GM19035 (cell line): ENCODE data around the gene TRH.
"Not testable (repeated sequence)": the region's sequence is repeated elsewhere in the genome, so short reads cannot be mapped to it uniquely, and the experiment has no call there.

Experiments used
- ATAC-seq: cut with Tn5 transposase; IDR thresholded peaks from one replicate; pipeline ENCODE4 v1.9.1; 2021; ENCODE audit not compliant: unreplicated experiment

TRH gene

DNA sequence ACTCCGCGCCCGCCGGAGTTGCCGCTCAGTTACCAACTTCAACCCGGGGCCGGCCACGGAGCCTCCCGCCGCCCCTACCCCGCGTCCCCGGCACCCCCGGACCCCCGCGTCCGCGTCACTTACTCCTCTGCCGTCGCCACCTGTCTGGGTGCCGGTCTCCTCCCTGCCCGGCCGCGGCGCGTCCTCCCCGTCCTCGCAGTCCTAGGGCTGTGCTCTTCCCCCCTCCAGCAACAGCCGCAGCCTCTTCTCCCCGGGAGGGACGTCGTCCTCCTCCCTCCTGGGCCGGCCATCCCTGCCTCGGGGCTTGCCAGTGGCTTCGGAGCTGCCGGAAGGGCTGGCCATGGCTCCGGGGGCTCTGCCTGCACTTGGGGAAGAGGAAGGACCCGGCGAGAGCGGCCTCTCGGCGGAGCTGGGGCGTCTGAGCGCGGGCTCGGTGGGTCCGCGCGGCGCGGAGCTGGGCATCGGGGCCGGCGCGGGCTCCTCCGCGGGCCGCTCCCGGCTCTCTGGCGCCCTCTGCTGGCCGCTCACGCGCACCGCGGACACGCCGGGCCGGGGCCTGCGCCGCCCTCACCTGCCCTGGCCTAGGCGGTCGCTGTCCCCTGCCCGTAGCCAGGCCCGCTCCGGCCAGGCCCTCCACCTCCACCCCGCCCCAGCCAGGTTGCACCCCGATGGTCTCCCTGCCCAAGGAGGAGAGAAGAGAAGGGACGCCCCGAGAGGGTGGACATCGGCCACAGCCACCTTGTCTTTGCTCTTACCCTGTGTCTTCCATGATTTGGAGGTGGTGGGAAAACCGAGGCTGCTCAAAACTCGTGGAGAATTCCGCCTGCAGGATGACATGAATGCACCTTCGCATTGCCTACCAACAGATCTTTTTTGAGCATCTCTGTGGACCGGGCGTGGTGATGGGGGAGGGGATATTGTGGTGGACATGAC, 28.4 kb downstream of the TRH start:
- not testable (repeated sequence) for ATAC-seq

DNA sequence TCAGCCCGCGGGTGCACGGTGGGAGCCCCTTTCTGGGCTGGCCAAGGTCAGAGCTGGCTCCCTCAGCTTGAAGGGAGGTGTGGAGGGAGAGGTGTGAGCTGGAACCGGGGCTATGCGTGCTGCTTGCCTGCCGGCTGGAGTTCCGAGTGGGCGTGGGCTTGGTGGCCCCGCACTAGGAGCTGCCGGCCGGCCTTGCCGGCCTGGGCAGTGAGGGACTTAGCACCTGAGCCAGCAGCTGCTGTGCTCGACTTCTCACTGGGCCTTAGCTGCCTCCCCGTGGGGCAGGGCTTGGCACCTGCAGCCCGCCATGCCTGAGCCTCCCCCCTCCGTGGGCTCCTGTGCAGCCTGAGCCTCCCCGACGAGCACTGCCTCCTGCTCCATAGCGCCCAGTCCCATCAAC, 36.0 kb downstream of the TRH start:
- no peak for ATAC-seq

GRCh38 chr3:130012108-130012507, 37.6 kb downstream of the TRH start:
- ATAC-seq: not testable (repeated sequence)

GRCh38 chr3:130013246-130013645, 38.7 kb downstream of the TRH start:
- ATAC-seq: not testable (repeated sequence)

GRCh38 chr3:130014526-130014925, 40.0 kb downstream of the TRH start:
- ATAC-seq: no peak

DNA sequence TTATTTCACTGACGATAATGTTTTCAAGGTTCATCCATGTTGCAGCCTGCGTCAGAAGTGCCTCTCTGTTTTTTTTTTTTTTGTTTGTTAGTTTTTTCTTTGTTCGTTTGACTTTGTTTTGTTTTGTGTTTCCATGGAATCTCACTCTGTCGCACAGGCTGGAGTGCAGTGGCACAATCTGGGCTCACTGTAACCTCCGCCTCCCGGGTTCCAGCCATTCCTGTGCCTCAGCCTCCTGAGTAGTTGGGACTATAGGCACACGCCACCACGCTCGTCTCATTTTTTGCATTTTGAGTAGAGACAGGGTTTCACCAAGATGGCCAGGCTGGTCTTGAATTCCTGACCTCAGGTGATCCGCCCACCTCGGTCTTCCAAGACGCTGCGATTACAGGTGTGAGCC, 43.1 kb downstream of the TRH start:
- ATAC-seq: not testable (repeated sequence)

- ATAC-seq: not testable (repeated sequence)
Measured at GRCh38 chr3:130026146-130026829, 51.8 kb downstream of the TRH start.

GRCh38 chr3:130027437-130027836, 52.9 kb downstream of the TRH start:
- ATAC-seq: not testable (repeated sequence)
